H7 (cell line): ENCODE results near the gene CTNNBIP1. TPM values are rescaled to one million over a fixed set of nuclear protein-coding genes. Genes with fewer than 3 reads are reported as not detected.

Experiments used
- DNase-seq: peaks from one replicate; pipeline ENCODE4 v3.0.0; 2012
- H3K27me3 ChIP-seq: 2 replicates; pipeline ENCODE4 v1.6.0; 2011; ENCODE audit warnings: mild to moderate bottlenecking, low read length; ENCODE audit not compliant: control insufficient read depth, insufficient read depth
- H3K36me3 ChIP-seq: replicated peaks from 2 replicates; pipeline ENCODE4 v1.5.1; 2011; ENCODE audit warnings: low read length; ENCODE audit not compliant: control insufficient read depth, insufficient read depth
- H3K4me3 ChIP-seq: 2 replicates; pipeline ENCODE4 v1.5.1; 2011; ENCODE audit warnings: low read depth, mild to moderate bottlenecking, control low read depth, low read length, moderate library complexity; ENCODE audit not compliant: insufficient read depth
- total RNA-seq: library from RNA; depleted of rRNA; stranded (reverse); fragments of >200 nt; shearing (Covaris generic); gene quantifications from 2 replicates; pipeline ENCODE4 v1.2.3, GENCODE V29; 2014

The CTNNBIP1 gene
- total RNA-seq, 1 experiment from 2014 or later = 78.8 TPM

DNA sequence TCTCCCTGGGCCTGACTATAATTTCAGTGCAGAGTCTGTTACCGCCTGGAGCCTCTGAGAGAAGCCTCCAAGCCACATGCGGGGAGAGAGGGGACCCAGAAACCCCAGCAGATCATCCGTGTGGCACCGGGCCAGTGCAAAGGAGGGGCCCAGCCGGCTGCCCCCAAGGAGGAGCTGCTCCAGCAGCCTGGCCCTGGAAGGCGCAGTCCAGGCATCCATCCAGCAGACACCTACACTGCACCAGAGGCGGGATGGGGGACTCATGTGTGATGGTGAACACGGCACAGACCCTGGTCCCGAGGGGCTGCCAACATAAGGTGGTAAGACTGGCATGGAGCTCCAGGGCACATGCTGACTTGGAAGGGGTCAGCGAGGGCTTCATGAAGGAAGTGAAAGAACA, 46.7 kb downstream of the CTNNBIP1 start:
- Histone ChIP-seq H3K36me3 (peaks cover 1% of the 10 kb centered on the region; the same call in 1 of the 2 replicates), H3K27me3 (no peaks in the 10 kb centered on the region), H3K4me3 (no peak overlapping the region)
- no peak for DNase-seq

- peak; percentile 71 for DNase-seq
- no peaks in the 10 kb centered on the region for H3K27me3 ChIP-seq
- no peak overlapping the region for H3K4me3 ChIP-seq
- H3K36me3 ChIP-seq = no peaks in the 10 kb centered on the region; the same call in 1 of the 2 replicates
Observed at GRCh38 chr1:9861360-9861759, 48.7 kb downstream of the CTNNBIP1 start.

DNA sequence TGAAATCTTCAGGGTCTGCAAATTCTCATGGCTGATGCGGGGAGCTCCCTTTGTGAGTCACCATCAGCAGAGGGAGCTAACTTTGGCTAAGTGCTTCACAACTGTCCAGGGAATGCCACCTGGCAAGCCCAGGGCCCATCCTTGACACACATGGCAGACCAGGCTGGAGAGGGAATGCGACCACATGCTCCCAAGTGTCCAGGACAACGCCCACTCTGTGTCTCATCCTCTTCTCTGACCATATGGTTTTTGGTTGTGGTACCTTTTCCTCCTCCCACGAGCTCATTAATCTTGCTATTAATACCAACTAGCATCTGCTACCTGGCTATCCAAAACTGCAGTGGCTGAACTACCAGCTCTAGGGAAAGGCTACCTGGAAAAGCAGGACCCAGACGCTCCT, 49.2 kb downstream of the CTNNBIP1 start:
- no peak for DNase-seq
- no peak overlapping the region for H3K4me3 ChIP-seq
- no peaks in the 10 kb centered on the region; the same call in 1 of the 2 replicates for H3K36me3 ChIP-seq
- no peaks in the 10 kb centered on the region for H3K27me3 ChIP-seq

DNA sequence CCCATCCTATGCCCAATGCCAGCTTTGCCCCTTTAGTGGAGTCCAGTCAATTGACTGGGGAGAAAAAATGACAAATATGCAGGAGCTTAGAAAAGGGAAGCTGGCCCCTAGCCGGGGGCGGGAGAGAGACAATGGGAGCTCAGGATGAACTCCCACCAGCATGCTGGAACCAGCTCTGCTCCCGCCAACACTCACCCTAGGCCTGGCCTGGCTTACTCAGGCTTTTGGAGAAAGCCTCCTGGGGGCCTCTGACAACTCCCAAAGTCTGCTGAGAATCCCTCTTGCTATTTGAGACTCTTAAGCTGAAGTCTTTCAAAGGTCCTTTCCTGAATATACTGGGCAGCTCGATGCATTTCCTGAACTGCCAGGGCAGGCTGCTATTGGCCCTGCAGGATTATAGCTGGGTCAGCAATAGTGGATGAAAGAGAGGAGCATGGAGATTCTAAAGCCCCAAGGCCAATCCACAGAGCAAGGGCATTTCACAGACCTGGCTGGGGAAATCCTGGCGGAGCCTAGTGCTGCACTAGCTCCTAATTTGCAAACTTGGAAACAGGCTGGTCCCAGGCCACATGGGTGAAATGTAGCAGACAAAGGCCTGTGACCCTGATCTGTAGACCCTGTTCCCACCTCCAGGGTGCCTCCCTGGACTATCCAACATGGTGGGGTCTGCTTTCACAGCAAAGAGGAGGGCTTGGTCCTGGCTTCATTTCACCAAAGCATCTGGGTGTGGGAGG, 50.6 kb downstream of the CTNNBIP1 start:
- Histone ChIP-seq H3K27me3 (no peaks in the 10 kb centered on the region), H3K4me3 (no peak overlapping the region), H3K36me3 (no peaks in the 10 kb centered on the region; the same call in none of the 2 replicates)
- peak; percentile 80 for DNase-seq

- no peaks in the 10 kb centered on the region; the same call in none of the 2 replicates for H3K36me3 ChIP-seq
- no peak overlapping the region for H3K4me3 ChIP-seq
- H3K27me3 ChIP-seq = no peaks in the 10 kb centered on the region
- DNase-seq = no peak
Observed at GRCh38 chr1:9858293-9859035, 51.6 kb downstream of the CTNNBIP1 start.

- H3K36me3 ChIP-seq = no peaks in the 10 kb centered on the region; the same call in none of the 2 replicates
- H3K4me3 ChIP-seq = no peak overlapping the region
- H3K27me3 ChIP-seq = no peaks in the 10 kb centered on the region
- DNase-seq = no peak
Observed at GRCh38 chr1:9855186-9855585, 54.9 kb downstream of the CTNNBIP1 start.

- Histone ChIP-seq H3K27me3 (no peaks in the 10 kb centered on the region), H3K36me3 (no peaks in the 10 kb centered on the region; the same call in none of the 2 replicates), H3K4me3 (no peak overlapping the region)
- DNase-seq = no peak
Observed at GRCh38 chr1:9853249-9853595, 56.8 kb downstream of the CTNNBIP1 start.

GRCh38 chr1:9852410-9853248, 57.4 kb downstream of the CTNNBIP1 start:
- H3K36me3 ChIP-seq = no peaks in the 10 kb centered on the region; the same call in none of the 2 replicates
- no peak for DNase-seq
- no peak overlapping the region for H3K4me3 ChIP-seq
- H3K27me3 ChIP-seq = no peaks in the 10 kb centered on the region

DNA sequence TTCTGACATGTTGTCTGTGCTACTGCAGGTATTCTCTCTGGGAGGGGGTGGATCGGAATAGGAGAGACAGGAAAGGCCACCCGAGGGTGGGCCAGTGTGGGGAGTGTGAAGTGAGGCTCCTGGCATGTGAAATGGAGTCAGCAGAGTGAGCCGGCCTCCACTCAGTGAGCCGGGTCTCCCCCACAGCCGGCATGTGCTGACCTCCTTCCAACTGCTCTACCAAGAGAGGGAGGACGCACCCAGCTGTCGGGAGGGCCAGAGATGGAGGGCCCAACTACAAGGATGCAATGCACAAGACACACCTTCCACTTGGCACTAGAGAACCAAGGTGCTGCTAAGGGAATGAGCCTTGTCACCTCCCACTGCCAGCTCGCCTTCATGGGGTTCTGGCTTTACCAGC, 58.1 kb downstream of the CTNNBIP1 start:
- DNase-seq = no peak
- no peaks in the 10 kb centered on the region; the same call in none of the 2 replicates for H3K36me3 ChIP-seq
- H3K27me3 ChIP-seq = no peaks in the 10 kb centered on the region
- no peak overlapping the region for H3K4me3 ChIP-seq

GRCh38 chr1:9850442-9851162, 59.5 kb downstream of the CTNNBIP1 start:
- Histone ChIP-seq H3K27me3 (no peaks in the 10 kb centered on the region), H3K4me3 (no peak overlapping the region; the same call in 1 of the 2 replicates), H3K36me3 (no peaks in the 10 kb centered on the region; the same call in none of the 2 replicates)
- DNase-seq = peak; percentile 90

DNA sequence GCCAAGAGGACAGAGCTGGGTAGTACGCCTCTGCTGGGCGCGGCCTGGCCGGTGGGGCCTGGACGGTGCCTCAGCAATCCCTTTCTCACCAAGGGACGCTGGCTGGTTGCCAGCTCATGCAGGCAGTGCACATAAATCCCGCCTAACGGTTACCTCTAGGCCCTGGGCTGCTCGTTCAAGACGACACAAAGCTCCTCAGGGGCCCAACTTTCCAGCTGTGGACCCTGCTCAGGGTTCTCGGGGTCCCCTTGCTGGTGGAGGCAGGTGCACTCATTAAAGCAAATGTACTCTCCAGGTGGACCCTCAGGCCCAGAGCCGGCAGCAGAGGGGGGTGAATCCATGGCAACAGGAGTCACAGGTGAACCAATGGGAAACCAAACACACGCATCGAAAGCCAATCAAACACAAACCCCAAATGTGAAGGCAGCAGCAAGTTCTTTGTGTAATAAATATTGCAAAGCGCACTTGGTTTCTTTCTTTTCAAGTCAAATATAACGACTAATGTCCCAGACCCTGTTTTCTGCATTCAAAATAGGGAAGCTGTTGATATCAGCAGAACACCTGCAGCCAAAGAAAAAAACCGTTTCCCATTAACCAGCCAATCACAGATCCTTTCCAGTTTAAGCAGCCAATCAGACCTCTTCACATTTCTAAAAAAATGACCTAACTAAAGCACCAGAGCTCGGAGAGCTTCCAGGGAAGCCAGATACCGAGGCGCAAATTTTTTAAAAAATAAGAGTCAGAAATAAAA, 60.2 kb downstream of the CTNNBIP1 start:
- DNase-seq = peak; percentile 91
- H3K4me3 ChIP-seq = no peak overlapping the region
- H3K36me3 ChIP-seq = no peaks in the 10 kb centered on the region; the same call in 1 of the 2 replicates
- H3K27me3 ChIP-seq = no peaks in the 10 kb centered on the region

- H3K4me3 ChIP-seq = no peak overlapping the region
- H3K27me3 ChIP-seq = no peaks in the 10 kb centered on the region
- H3K36me3 ChIP-seq = no peaks in the 10 kb centered on the region
- peak; percentile 46 for DNase-seq
Observed at GRCh38 chr1:9848022-9848421, 62.0 kb downstream of the CTNNBIP1 start.

DNA sequence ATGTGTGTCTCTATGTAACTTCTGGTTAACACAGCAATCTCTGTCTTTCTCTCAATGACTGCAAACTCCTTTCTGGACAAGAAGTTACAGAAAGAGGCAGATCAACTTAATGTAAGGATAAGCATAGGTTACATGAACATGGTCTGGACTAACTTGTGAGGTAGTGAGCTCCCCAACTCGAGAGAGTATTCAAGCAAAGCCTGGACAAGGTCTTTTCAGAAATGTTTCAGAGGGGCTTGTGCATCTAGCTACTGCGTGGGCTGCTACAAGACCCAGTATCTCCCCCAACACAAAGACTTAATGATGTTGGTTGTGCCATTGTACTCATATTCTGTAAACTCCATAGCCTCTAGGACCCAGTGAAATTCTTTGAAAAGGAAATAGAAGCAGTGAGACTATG, 62.8 kb downstream of the CTNNBIP1 start:
- Histone ChIP-seq H3K36me3 (no peaks in the 10 kb centered on the region), H3K4me3 (no peak overlapping the region), H3K27me3 (no peaks in the 10 kb centered on the region)
- DNase-seq = no peak
